Endothelial cell of umbilical vein (primary cell): ENCODE data around the gene ULBP2. TPM values are rescaled to one million over a fixed set of nuclear protein-coding genes. Genes with fewer than 3 reads are reported as not detected.

ENCODE experiments used
- BruUV-seq: library from RNA; stranded (reverse); fragments of 400-500 nt; replicated peaks from 2 replicates; lab custom pipeline; 2021; lab: Mats Ljungman, UMichigan
- CTCF ChIA-PET: fragments of 300-600, 350-600 bp; sonication (Branson Sonifier 250); formaldehyde crosslinking; loops from one replicate; lab custom pipeline; 2021; ENCODE audit warnings: antibody characterized with exemption, inconsistent platforms; lab: Charles Lee
- POLR2A ChIA-PET: fragments of 300-600, 350-600 bp; sonication (Branson Sonifier 250); formaldehyde crosslinking; loops from one replicate; lab custom pipeline; 2021; ENCODE audit warnings: antibody characterized with exemption, inconsistent platforms; lab: Charles Lee
- DNase-seq: peaks from one replicate; pipeline ENCODE4 v3.0.0-alpha.2; 2011; ENCODE audit warnings: low read depth, low spot score
- FAIRE-seq: peaks from 2 replicates; lab custom pipeline; 2011; peaks lifted over from hg19 to GRCh38; lab: Jason Lieb, UNC
- H2AFZ ChIP-seq: 2 replicates; pipeline ENCODE4 v1.6.0; 2012; ENCODE audit warnings: low read depth, low read length, control low read depth, inconsistent platforms
- H3K27ac ChIP-seq: 2 replicates; pipeline ENCODE4 v1.5.1; 2011; ENCODE audit warnings: low read depth, mild to moderate bottlenecking, control low read depth, low read length, moderate library complexity; ENCODE audit not compliant: insufficient read depth
- H3K27me3 ChIP-seq, 2 experiments: 2 replicates each; pipeline versions ENCODE4 v1.6.0 to v1.6.1; 2011; ENCODE audit warnings: low read length in 2 of 2, mixed read lengths in 1 of 2; ENCODE audit not compliant: control insufficient read depth in 2 of 2, insufficient read depth in 2 of 2
- H3K36me3 ChIP-seq, 2 experiments: 2 replicates in 1 of 2; 3 replicates in 1 of 2; pipeline ENCODE4 v1.5.1; 2011; ENCODE audit warnings: low read length in 2 of 2, mild to moderate bottlenecking in 1 of 2, moderate library complexity in 1 of 2; ENCODE audit not compliant: control insufficient read depth in 2 of 2, insufficient read depth in 2 of 2; ENCODE audit errors: extremely low read depth in 1 of 2
- H3K4me1 ChIP-seq: 3 replicates; pipeline ENCODE4 v1.5.1; 2011; ENCODE audit warnings: mild to moderate bottlenecking, low read length; ENCODE audit not compliant: control insufficient read depth, insufficient read depth; ENCODE audit errors: extremely low read depth
- H3K4me2 ChIP-seq: 2 replicates; pipeline ENCODE4 v1.6.1; 2011; ENCODE audit warnings: low read length, control low read depth, mixed read lengths; ENCODE audit not compliant: insufficient read depth
- H3K4me3 ChIP-seq, 3 experiments: fragments of 200-600 bp in 1 of 3; sonication (generic), shearing (Covaris generic) in 1 of 3; replicated peaks in 1 of 3; 2 replicates each; pipeline ENCODE4 v1.5.1; 2011 to 2016; ENCODE audit warnings: control low read depth in 3 of 3, low read length in 3 of 3, mild to moderate bottlenecking in 2 of 3, inconsistent platforms in 1 of 3, low read depth in 1 of 3, moderate library complexity in 1 of 3; ENCODE audit not compliant: insufficient read depth in 1 of 3
- H3K79me2 ChIP-seq: 2 replicates; pipeline ENCODE4 v1.6.0; 2012; ENCODE audit warnings: low read length, inconsistent platforms; ENCODE audit not compliant: control insufficient read depth, insufficient read depth
- H3K9ac ChIP-seq: replicated peaks from 2 replicates; pipeline ENCODE3; 2011; ENCODE audit warnings: low read length, control low read depth; ENCODE audit not compliant: insufficient read depth; ENCODE audit errors: extremely low read depth
- H3K9me1 ChIP-seq: replicated peaks from 3 replicates; pipeline ENCODE4 v1.6.0; 2011; ENCODE audit warnings: mild to moderate bottlenecking, low read length; ENCODE audit not compliant: control insufficient read depth, insufficient read depth; ENCODE audit errors: extremely low read depth
- H3K9me3 ChIP-seq: replicated peaks from 2 replicates; pipeline ENCODE4 v1.5.1; 2012; ENCODE audit warnings: low read length, inconsistent platforms; ENCODE audit not compliant: control insufficient read depth, insufficient read depth
- H4K20me1 ChIP-seq: replicated peaks from 2 replicates; pipeline ENCODE3; 2011; ENCODE audit warnings: mild to moderate bottlenecking, low read length; ENCODE audit not compliant: control insufficient read depth, insufficient read depth; ENCODE audit errors: extremely low read depth
- EZH2 ChIP-seq: IDR thresholded peaks from 2 replicates; pipeline ENCODE4 v1.6.1; 2012; ENCODE audit warnings: borderline replicate concordance, low read depth, mild to moderate bottlenecking, moderate library complexity, low read length, inconsistent platforms; ENCODE audit not compliant: severe bottlenecking
- FOS ChIP-seq: IDR thresholded peaks from 2 replicates; pipeline ENCODE4 v1.6.1; 2011; ENCODE audit warnings: mild to moderate bottlenecking, low read length, moderate library complexity, borderline replicate concordance; ENCODE audit not compliant: insufficient read depth
- GATA2 ChIP-seq: IDR thresholded peaks from 2 replicates; pipeline ENCODE4 v1.7.0; 2011; ENCODE audit warnings: low read depth, mild to moderate bottlenecking, moderate library complexity, mixed read lengths, low read length; ENCODE audit not compliant: insufficient read length, insufficient read depth
- JUN ChIP-seq: IDR thresholded peaks from 2 replicates; pipeline ENCODE4 v1.6.1; 2011; ENCODE audit warnings: borderline replicate concordance, low read depth; ENCODE audit not compliant: insufficient read length, insufficient read depth
- MAX ChIP-seq: IDR thresholded peaks from 2 replicates; pipeline ENCODE4 v1.6.1; 2011; ENCODE audit not compliant: insufficient read depth, insufficient read length
- MYC ChIP-seq: IDR thresholded peaks from one replicate; pipeline ENCODE4 v1.6.1; 2011; ENCODE audit warnings: mild to moderate bottlenecking, low read depth, low read length
- POLR2A ChIP-seq: IDR thresholded peaks from 2 replicates; pipeline ENCODE4 v1.6.1; 2012; ENCODE audit warnings: low read depth, mild to moderate bottlenecking, control low read depth, low read length
- POLR2AphosphoS5 ChIP-seq: IDR thresholded peaks from 2 replicates; pipeline ENCODE4 v1.6.1; 2012; ENCODE audit warnings: low read depth, mild to moderate bottlenecking, control low read depth, low read length, moderate library complexity; ENCODE audit not compliant: insufficient read depth
- dilution Hi-C: fragments of 300-500 bp; cut with MboI; formaldehyde crosslinking; loops from one replicate; pipeline ENCODE4 v1.15.0; 2019; ENCODE audit warnings: low sequenced_read_pairs; ENCODE audit not compliant: extremely low pct_ligation_motif_present
- intact Hi-C: fragments of 100-400 bp; cut with micrococcal nuclease; formaldehyde crosslinking; loops from one replicate; pipeline ENCODE4 v1.10.0; 2022
- polyA plus RNA-seq, 4 experiments: library from polyadenylated mRNA; depleted of rRNA in 3 of 4; stranded (reverse) in 3 of 4; unstranded in 1 of 4; fragments of >200 nt; gene quantifications; 2 replicates each; pipeline versions ENCODE4 v1.2.1 to v1.2.3, GENCODE V29; 2011 to 2012; ENCODE audit warnings: missing spikeins in 1 of 4
- total RNA-seq: library from RNA; stranded (reverse); gene quantifications from 2 replicates; pipeline ENCODE4 v1.2.3, GENCODE V29; 2021
- TF ChIP-seq, protein P1 (sequence below), 2 donors: IDR thresholded peaks; 1 replicate in 1 of 2; 2 replicates in 1 of 2; pipeline ENCODE4 v1.5.1; 2011; ENCODE audit warnings: low read length in 2 of 2, mild to moderate bottlenecking in 2 of 2, moderate library complexity in 2 of 2, control low read depth in 1 of 2, inconsistent platforms in 1 of 2, low read depth in 1 of 2; ENCODE audit not compliant: insufficient read depth in 1 of 2; ENCODE audit errors: extremely low read depth in 1 of 2

Gene ULBP2
- total and polyA plus RNA-seq, 2 donors (not counting 3 experiments of a cell fraction or from before 2014, with no cell fraction given), result 7.0 to 22.8 TPM

DNA sequence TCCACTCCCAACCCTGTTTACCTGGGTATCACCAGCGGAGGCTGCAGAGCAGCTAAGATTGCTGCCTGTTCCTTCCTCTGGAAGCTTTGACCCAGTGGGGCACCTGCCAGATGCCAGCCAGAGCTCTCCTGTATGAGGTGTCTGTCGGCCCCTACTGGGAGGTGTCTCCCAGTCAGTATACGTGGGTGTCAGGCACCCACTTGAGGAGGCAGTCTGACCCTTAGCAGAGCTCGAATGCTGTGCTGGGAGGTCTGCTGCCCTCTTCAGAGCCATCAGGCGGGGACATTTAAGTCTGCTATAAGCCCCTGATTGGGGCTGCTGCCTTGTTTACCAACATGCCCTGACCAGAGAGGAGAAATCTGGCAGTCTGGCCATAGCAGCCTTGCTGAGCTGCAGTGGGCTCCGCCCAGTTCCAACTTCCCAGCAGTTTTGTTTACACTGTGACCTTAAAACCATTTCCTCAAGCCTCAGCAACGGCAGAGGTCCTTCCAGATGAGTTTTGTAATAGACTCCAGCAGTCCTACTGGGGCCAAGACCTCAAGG lies 46.7 kb upstream of the ULBP2 start:
- peak; percentile 62 for FAIRE-seq
- CTCF ChIA-PET, result interaction anchor here (1.3 to 1.6 kb wide), 3 partner anchors 9 to 54 kb away, joined by 3 to 5 read pairs (median 3); no protein-coding TSS in a partner anchor

More for the DNA sequence above, 46.7 kb upstream of the ULBP2 start:
- Histone ChIP-seq H3K4me3 (no peak overlapping the region), H3K27ac (no peak overlapping the region), H3K27me3 (peaks cover 0 to 8% of the 10 kb centered on the region in 2 experiments), H3K4me1 (peaks cover 17% of the 10 kb centered on the region), H2AFZ (peak overlapping the region; percentile 26), H3K79me2 (no peaks in the 10 kb centered on the region), H4K20me1 (no peaks in the 10 kb centered on the region), H3K9me1 (no peaks in the 10 kb centered on the region), H3K36me3 (no peaks in the 10 kb centered on the region), H3K9me3 (no peaks in the 10 kb centered on the region), H3K9ac (no peak overlapping the region), H3K4me2 (no peak overlapping the region)
- POLR2A ChIA-PET, result no interaction called here
- DNase-seq, result peak; percentile 34
- TF ChIP-seq EZH2 (no peak), FOS (no peak), POLR2AphosphoS5 (no peak), GATA2 (no peak), POLR2A (no peak), MYC (no peak), JUN (no peak), MAX (no peak)
- TF ChIP-seq, protein P1, sequence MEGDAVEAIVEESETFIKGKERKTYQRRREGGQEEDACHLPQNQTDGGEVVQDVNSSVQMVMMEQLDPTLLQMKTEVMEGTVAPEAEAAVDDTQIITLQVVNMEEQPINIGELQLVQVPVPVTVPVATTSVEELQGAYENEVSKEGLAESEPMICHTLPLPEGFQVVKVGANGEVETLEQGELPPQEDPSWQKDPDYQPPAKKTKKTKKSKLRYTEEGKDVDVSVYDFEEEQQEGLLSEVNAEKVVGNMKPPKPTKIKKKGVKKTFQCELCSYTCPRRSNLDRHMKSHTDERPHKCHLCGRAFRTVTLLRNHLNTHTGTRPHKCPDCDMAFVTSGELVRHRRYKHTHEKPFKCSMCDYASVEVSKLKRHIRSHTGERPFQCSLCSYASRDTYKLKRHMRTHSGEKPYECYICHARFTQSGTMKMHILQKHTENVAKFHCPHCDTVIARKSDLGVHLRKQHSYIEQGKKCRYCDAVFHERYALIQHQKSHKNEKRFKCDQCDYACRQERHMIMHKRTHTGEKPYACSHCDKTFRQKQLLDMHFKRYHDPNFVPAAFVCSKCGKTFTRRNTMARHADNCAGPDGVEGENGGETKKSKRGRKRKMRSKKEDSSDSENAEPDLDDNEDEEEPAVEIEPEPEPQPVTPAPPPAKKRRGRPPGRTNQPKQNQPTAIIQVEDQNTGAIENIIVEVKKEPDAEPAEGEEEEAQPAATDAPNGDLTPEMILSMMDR (IDR thresholded peaks at IDR 0.05; ENCODE audit: extremely low read depth in 1 of 2, insufficient read depth in 1 of 2, low read depth in 1 of 2, low read length in 2 of 2), result no peak
- dilution Hi-C loops (no loop called here), intact Hi-C loops (no loop called here)
- no TSS peak for BruUV-seq
